ENCODE results near the gene PRR3. TPM values are rescaled to one million over a fixed set of nuclear protein-coding genes. Genes with fewer than 3 reads are reported as not detected.
"Not testable (repeated sequence)": the region's sequence is repeated elsewhere in the genome, so short reads cannot be mapped to it uniquely, and the experiment has no call there.

Gene PRR3
- polyA plus RNA-seq, 1 of the 3 experiments (the other 2 are of a cell fraction) = 21.2 TPM

- no peak for TF ChIP-seq REST (IDR thresholded peaks at IDR 0.05; ENCODE audit: low read depth, low read length)
Observed at GRCh38 chr6:30515944-30516753, 40.9 kb upstream of the PRR3 start (continued).

- H2AFZ ChIP-seq (ENCODE audit: low read depth) = peak overlapping the region; percentile 88; the same call in 1 of the 2 replicates
- H3K9ac ChIP-seq = peak overlapping the region; percentile 65; the same call in 1 of the 2 replicates
- CTCF ChIA-PET = interaction anchor here (2.1 kb wide), 1 partner anchor 28 kb away, joined by 8 read pairs; no protein-coding TSS in a partner anchor
- H3K9me3 ChIP-seq; H3K27me3 ChIP-seq (ENCODE audit: insufficient read depth); H3K4me1 ChIP-seq (ENCODE audit: control insufficient read depth in 1 of 2, insufficient read depth in 2 of 2, low read depth in 1 of 2, low read length in 1 of 2); H3K79me2 ChIP-seq (ENCODE audit: insufficient read depth); H3K36me3 ChIP-seq (replicated peaks in 1 of 2; ENCODE audit: control insufficient read depth in 1 of 2, insufficient read depth in 2 of 2, low read length in 1 of 2); DNase-seq; H3F3A ChIP-seq (replicated peaks; ENCODE audit: insufficient read depth); H4K20me1 ChIP-seq (ENCODE audit: insufficient read depth); H3K9me2 ChIP-seq: not testable (repeated sequence)
- POLR2A ChIA-PET = interaction anchor here (0.6 kb wide), 1 partner anchor 15 kb away, joined by 3 read pairs; no protein-coding TSS in a partner anchor
- H3K4me2 ChIP-seq = peak overlapping the region; percentile 75
- H3K27ac ChIP-seq (ENCODE audit: low read depth in 2 of 2, low read length in 1 of 2) = peak overlapping the region in 1 of 2 experiments; percentile 81; a peak in 3 of 4 replicates
- WGBS (ENCODE audit: low lambda C conversion rate) = 66% methylated on average over 9 of the region's 9 CpGs
- peak overlapping the region; percentile 43 to 53 for H3K4me3 ChIP-seq (ENCODE audit: low read depth in 2 of 2, low read length in 1 of 2)
Observed at GRCh38 chr6:30516754-30517076, 40.4 kb upstream of the PRR3 start.

GRCh38 chr6:30517767-30518504 lies 39.2 kb upstream of the PRR3 start:
- H3K4me3 ChIP-seq (ENCODE audit: low read depth in 2 of 2, low read length in 1 of 2); H3K9ac ChIP-seq; DNase-seq; H3K4me2 ChIP-seq; H3K36me3 ChIP-seq (replicated peaks in 1 of 2; ENCODE audit: control insufficient read depth in 1 of 2, insufficient read depth in 2 of 2, low read length in 1 of 2); POLR2A ChIA-PET; H3F3A ChIP-seq (replicated peaks; ENCODE audit: insufficient read depth); H2AFZ ChIP-seq (ENCODE audit: low read depth); H3K9me2 ChIP-seq; H3K27me3 ChIP-seq (ENCODE audit: insufficient read depth); H3K4me1 ChIP-seq (ENCODE audit: control insufficient read depth in 1 of 2, insufficient read depth in 2 of 2, low read depth in 1 of 2, low read length in 1 of 2); H3K79me2 ChIP-seq (ENCODE audit: insufficient read depth); H4K20me1 ChIP-seq (ENCODE audit: insufficient read depth); H3K9me3 ChIP-seq; H3K27ac ChIP-seq (ENCODE audit: low read depth in 2 of 2, low read length in 1 of 2): not testable (repeated sequence)
- CTCF ChIA-PET = interaction anchor here (0.9 to 2.1 kb wide), 5 partner anchors 14 to 36 kb away, joined by 4 to 8 read pairs (median 6); no protein-coding TSS in a partner anchor
- WGBS (ENCODE audit: low lambda C conversion rate) = 55% methylated on average over 13 of the region's 21 CpGs

GRCh38 chr6:30518505-30519145 lies 38.5 kb upstream of the PRR3 start:
- H3K27ac ChIP-seq (ENCODE audit: low read depth in 2 of 2, low read length in 1 of 2); H3F3A ChIP-seq (replicated peaks; ENCODE audit: insufficient read depth); H3K9me2 ChIP-seq; DNase-seq; H3K4me1 ChIP-seq (ENCODE audit: control insufficient read depth in 1 of 2, insufficient read depth in 2 of 2, low read depth in 1 of 2, low read length in 1 of 2); H3K36me3 ChIP-seq (replicated peaks in 1 of 2; ENCODE audit: control insufficient read depth in 1 of 2, insufficient read depth in 2 of 2, low read length in 1 of 2); H3K4me3 ChIP-seq (ENCODE audit: low read depth in 2 of 2, low read length in 1 of 2); H3K4me2 ChIP-seq; H2AFZ ChIP-seq (ENCODE audit: low read depth); H3K79me2 ChIP-seq (ENCODE audit: insufficient read depth); POLR2A ChIA-PET; H3K27me3 ChIP-seq (ENCODE audit: insufficient read depth); H3K9me3 ChIP-seq; H3K9ac ChIP-seq; H4K20me1 ChIP-seq (ENCODE audit: insufficient read depth): not testable (repeated sequence)
- CTCF ChIA-PET = interaction anchor here (0.9 to 2.1 kb wide), 5 partner anchors 14 to 37 kb away, joined by 4 to 8 read pairs (median 6); no protein-coding TSS in a partner anchor
- 54% methylated on average over 18 of the region's 19 CpGs for whole genome bisulfite sequencing (ENCODE audit: low lambda C conversion rate)
